ENCODE results near the gene EGFL7. TPM values are rescaled to one million over a fixed set of nuclear protein-coding genes. Genes with fewer than 3 reads are reported as not detected.

The EGFL7 gene
- total and polyA plus RNA-seq, 10 of the 15 experiments (the other 5 are each of a cell fraction or from before 2014, with no cell fraction given) = 0.06 to 0.46 (median 0.19) TPM; not detected in 5

DNA sequence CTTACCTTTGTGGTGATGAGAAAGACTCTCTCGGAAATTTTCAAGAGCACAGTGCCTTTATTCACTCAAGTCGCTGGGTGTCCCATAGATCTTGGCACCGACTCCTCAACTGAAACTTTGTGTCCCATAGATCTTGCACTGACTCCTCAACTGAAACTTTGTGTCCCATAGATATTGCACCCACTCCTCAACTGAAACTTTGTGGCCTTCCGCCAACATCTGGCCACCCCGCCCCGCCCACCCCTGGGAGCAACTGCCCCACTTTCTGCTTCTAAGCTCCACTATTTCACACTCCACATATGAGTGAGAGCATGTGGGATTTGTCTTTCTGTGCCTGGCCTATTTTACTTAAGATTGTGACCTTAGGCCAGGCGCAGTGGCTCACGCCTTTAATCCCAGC lies 12.7 kb upstream of the EGFL7 start:
- no peaks in the 10 kb centered on the region for H4K20me1 ChIP-seq (ENCODE audit: control insufficient read depth, insufficient read depth)
- ATAC-seq (no peak), DNase-seq (ENCODE audit: low read depth, low spot score) (no peak), FAIRE-seq (no peak)
- ChIA-PET CTCF (interaction anchor here (0.6 to 1.0 kb wide), 2 partner anchors 14 to 226 kb away, joined by 3 to 4 read pairs; no protein-coding TSS in a partner anchor), POLR2A (interaction anchor here (0.9 kb wide), 1 partner anchor 77 kb away, joined by 3 read pairs; no protein-coding TSS in a partner anchor), SMC1A (ENCODE audit: uncharacterized antibody, unreplicated experiment) (no interaction called here), RAD21 (ENCODE audit: unreplicated experiment) (no interaction called here)
- H3K4me1 ChIP-seq (ENCODE audit: control insufficient read depth, insufficient read depth, low read length) = peaks cover 3% of the 10 kb centered on the region
- intact Hi-C loops (cut with micrococcal nuclease; ENCODE audit: unreplicated experiment) = no loop called here
- H3K9me3 ChIP-seq (replicated peaks; ENCODE audit: control insufficient read depth, insufficient read depth, low read length) = no peaks in the 10 kb centered on the region
- no peak overlapping the region for H2AFZ ChIP-seq (ENCODE audit: control insufficient read depth, low read depth, low read length)
- peaks cover 0 to 5% of the 10 kb centered on the region in 2 experiments; a peak in 3 of 4 replicates for H3K27me3 ChIP-seq (replicated peaks in 1 of 2; ENCODE audit: control insufficient read depth in 2 of 2, insufficient read depth in 2 of 2, low read length in 1 of 2)
- H3K36me3 ChIP-seq (ENCODE audit: control insufficient read depth in 2 of 2, insufficient read depth in 2 of 2, low read length in 1 of 2) = no peaks in the 10 kb centered on the region
- WGBS (ENCODE audit: insufficient coverage, insufficient replicate concordance, low lambda C conversion rate, missing lambda C conversion rate) = 62% methylated on average over 8 of the region's 8 CpGs
- in situ Hi-C loops (cut with MboI) = no loop called here
- no peak overlapping the region for H3K4me3 ChIP-seq
- no peak overlapping the region for H3K9ac ChIP-seq (ENCODE audit: control insufficient read depth, insufficient read depth, low read length)
- H3K27ac ChIP-seq (ENCODE audit: control insufficient read depth, insufficient read depth) = no peak overlapping the region
- no TSS peak for BruUV-seq (replicated peaks)
- no peak overlapping the region for H3K4me2 ChIP-seq (ENCODE audit: control insufficient read depth, insufficient read depth)
- no peaks in the 10 kb centered on the region for H3K79me2 ChIP-seq (ENCODE audit: control insufficient read depth, insufficient read depth, low read length)
- no peak for TF ChIP-seq ZBTB40 (IDR thresholded peaks at IDR 0.05; ENCODE audit: borderline replicate concordance)
- TF ChIP-seq E4F1 (IDR thresholded peaks at IDR 0.05; ENCODE audit: borderline replicate concordance, partially characterized antibody) = no peak
- TF ChIP-seq LARP7 (IDR thresholded peaks at IDR 0.05) = no peak
- TF ChIP-seq, protein P1, sequence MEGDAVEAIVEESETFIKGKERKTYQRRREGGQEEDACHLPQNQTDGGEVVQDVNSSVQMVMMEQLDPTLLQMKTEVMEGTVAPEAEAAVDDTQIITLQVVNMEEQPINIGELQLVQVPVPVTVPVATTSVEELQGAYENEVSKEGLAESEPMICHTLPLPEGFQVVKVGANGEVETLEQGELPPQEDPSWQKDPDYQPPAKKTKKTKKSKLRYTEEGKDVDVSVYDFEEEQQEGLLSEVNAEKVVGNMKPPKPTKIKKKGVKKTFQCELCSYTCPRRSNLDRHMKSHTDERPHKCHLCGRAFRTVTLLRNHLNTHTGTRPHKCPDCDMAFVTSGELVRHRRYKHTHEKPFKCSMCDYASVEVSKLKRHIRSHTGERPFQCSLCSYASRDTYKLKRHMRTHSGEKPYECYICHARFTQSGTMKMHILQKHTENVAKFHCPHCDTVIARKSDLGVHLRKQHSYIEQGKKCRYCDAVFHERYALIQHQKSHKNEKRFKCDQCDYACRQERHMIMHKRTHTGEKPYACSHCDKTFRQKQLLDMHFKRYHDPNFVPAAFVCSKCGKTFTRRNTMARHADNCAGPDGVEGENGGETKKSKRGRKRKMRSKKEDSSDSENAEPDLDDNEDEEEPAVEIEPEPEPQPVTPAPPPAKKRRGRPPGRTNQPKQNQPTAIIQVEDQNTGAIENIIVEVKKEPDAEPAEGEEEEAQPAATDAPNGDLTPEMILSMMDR (IDR thresholded peaks at IDR 0.05 in 2 of 3, conservative IDR thresholded peaks at IDR 0.05 in 1 of 3; ENCODE audit: control insufficient read depth in 2 of 3, extremely low read depth in 1 of 3, insufficient read depth in 1 of 3, low read depth in 3 of 3, low read length in 3 of 3) = no peak
- no peak for TF ChIP-seq HCFC1 (IDR thresholded peaks at IDR 0.05; ENCODE audit: low read length)
- no peak for TF ChIP-seq MEF2B (IDR thresholded peaks at IDR 0.05; ENCODE audit: partially characterized antibody, poor library complexity, severe bottlenecking)
- no peak for TF ChIP-seq ZSCAN29 (IDR thresholded peaks at IDR 0.05)
- TF ChIP-seq RFX5 (IDR thresholded peaks at IDR 0.05; ENCODE audit: low read depth, low read length) = no peak
- no peak for TF ChIP-seq NFXL1 (IDR thresholded peaks at IDR 0.05; ENCODE audit: borderline replicate concordance)
- TF ChIP-seq CHD2 (IDR thresholded peaks at IDR 0.05; ENCODE audit: borderline replicate concordance, low read depth, low read length) = no peak
- TF ChIP-seq RCOR1 (conservative IDR thresholded peaks at IDR 0.05; ENCODE audit: low read depth, low read length) = no peak
- no peak for TF ChIP-seq JUND (IDR thresholded peaks at IDR 0.05; ENCODE audit: low read depth, low read length)

All from GM12878 (cell line).